OCI-LY7 (cell line): ENCODE measurements around the gene C1orf116. TPM values are rescaled to one million over a fixed set of nuclear protein-coding genes. Genes with fewer than 3 reads are reported as not detected.

ENCODE experiments used
- BruUV-seq: library from RNA; stranded (reverse); fragments of 400-500 nt; replicated peaks from 2 replicates; lab custom pipeline; 2021; lab: Mats Ljungman, UMichigan
- CTCF ChIA-PET: fragments of 300-600 bp; sonication (Branson Sonifier 250); formaldehyde crosslinking; loops from one replicate; lab custom pipeline; 2022; ENCODE audit warnings: antibody characterized with exemption; ENCODE audit not compliant: unreplicated experiment; lab: Charles Lee
- POLR2A ChIA-PET: fragments of 300-600 bp; sonication (Branson Sonifier 250); formaldehyde crosslinking; loops from one replicate; lab custom pipeline; 2022; ENCODE audit warnings: antibody characterized with exemption; lab: Charles Lee
- DNase-seq: peaks from one replicate; pipeline ENCODE4 v3.0.0-alpha.2; 2015; ENCODE audit warnings: low spot score
- H2AFZ ChIP-seq: fragments of 200-600 bp; sonication (generic), shearing (Covaris generic); 2 replicates; pipeline ENCODE4 v1.6.1; 2014; ENCODE audit warnings: mild to moderate bottlenecking, antibody characterized with exemption, low read length, moderate library complexity
- H3K27ac ChIP-seq: fragments of 200-600 bp; sonication (generic); 2 replicates; pipeline ENCODE4 v1.5.1; 2014; ENCODE audit warnings: mixed run types, low read depth, mild to moderate bottlenecking, moderate library complexity, low read length, inconsistent platforms; ENCODE audit not compliant: poor library complexity, severe bottlenecking
- H3K36me3 ChIP-seq: fragments of 200-600 bp; sonication (generic); 2 replicates; pipeline ENCODE4 v1.6.1; 2014; ENCODE audit warnings: mild to moderate bottlenecking, antibody characterized with exemption, low read length, moderate library complexity, mixed read lengths; ENCODE audit not compliant: insufficient read depth
- H3K4me1 ChIP-seq: fragments of 200-600 bp; sonication (generic); 2 replicates; pipeline ENCODE4 v1.5.1; 2014; ENCODE audit warnings: mild to moderate bottlenecking, low read length; ENCODE audit not compliant: insufficient read depth, poor library complexity, severe bottlenecking
- H3K4me2 ChIP-seq: fragments of 200-600 bp; sonication (generic); 2 replicates; pipeline ENCODE4 v1.6.1; 2014; ENCODE audit warnings: mild to moderate bottlenecking, low read length
- H3K4me3 ChIP-seq: fragments of 200-600 bp; sonication (generic); 2 replicates; pipeline ENCODE4 v1.5.1; 2014; ENCODE audit warnings: mild to moderate bottlenecking, low read depth, low read length; ENCODE audit not compliant: poor library complexity, severe bottlenecking
- H3K79me2 ChIP-seq: fragments of 200-600 bp; sonication (generic); 2 replicates; pipeline ENCODE4 v1.6.1; 2016; ENCODE audit warnings: low read depth, mild to moderate bottlenecking, low read length, moderate library complexity, mixed read lengths; ENCODE audit not compliant: insufficient read depth
- H3K9me2 ChIP-seq: fragments of 200-600 bp; sonication (generic); 2 replicates; pipeline ENCODE4 v1.6.1; 2016; ENCODE audit warnings: mild to moderate bottlenecking, low read length, mixed read lengths; ENCODE audit not compliant: insufficient read depth
- H3K9me3 ChIP-seq: fragments of 200-600 bp; sonication (generic); 2 replicates; pipeline ENCODE4 v1.6.1; 2014; ENCODE audit warnings: mild to moderate bottlenecking, mixed run types, low read length, mixed read lengths
- H4K20me1 ChIP-seq: fragments of 200-600 bp; sonication (generic); 2 replicates; pipeline ENCODE4 v1.6.1; 2014; ENCODE audit warnings: mild to moderate bottlenecking, antibody characterized with exemption, low read length, moderate library complexity, mixed read lengths; ENCODE audit not compliant: insufficient read depth
- CTCF ChIP-seq: fragments of 200-600 bp; sonication (generic); conservative IDR thresholded peaks from 2 replicates; pipeline ENCODE4 v1.5.1; 2014; ENCODE audit warnings: mild to moderate bottlenecking, antibody characterized with exemption, low read length, moderate library complexity, mixed read lengths
- EZH2phosphoT487 ChIP-seq: fragments of 200-600 bp; sonication (generic); IDR thresholded peaks from 2 replicates; pipeline ENCODE4 v1.6.1; 2018; ENCODE audit warnings: low read depth, borderline replicate concordance, mild to moderate bottlenecking, mixed run types, antibody characterized with exemption, low read length, moderate library complexity, mixed read lengths
- intact Hi-C: fragments of 100-400 bp; cut with micrococcal nuclease; formaldehyde crosslinking; loops from one replicate; pipeline ENCODE4 v1.10.0; 2022; ENCODE audit not compliant: unreplicated experiment
- total RNA-seq, 2 experiments: library from RNA; depleted of rRNA in 1 of 2; stranded (reverse); fragments of >200 nt in 1 of 2; shearing (Covaris generic) in 1 of 2; gene quantifications; 2 replicates each; pipeline ENCODE4 v1.2.3, GENCODE V29; 2014 to 2022

The C1orf116 gene
- total RNA-seq, 2 experiments from 2014 or later: not detected

DNA sequence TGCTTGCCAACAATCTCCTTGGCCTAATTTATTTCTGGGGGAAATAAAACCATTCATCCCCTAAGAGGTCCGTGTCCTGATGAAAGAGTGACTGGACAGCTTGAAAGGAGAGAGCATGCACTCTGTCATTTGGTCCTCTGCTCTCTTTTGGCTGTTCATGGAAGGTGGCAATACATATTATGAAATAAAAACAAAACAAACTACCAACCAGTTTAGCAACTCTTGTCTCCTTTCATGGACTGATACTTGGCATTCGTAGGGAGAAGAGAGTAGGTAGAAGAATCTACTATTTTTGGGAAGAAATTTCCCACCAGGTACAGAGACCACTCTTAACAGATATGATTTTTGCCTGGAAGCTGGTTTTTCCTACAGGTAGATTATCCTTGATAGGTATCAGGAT lies 746 bp upstream of the C1orf116 start:
- H3K9me2 ChIP-seq: no peaks in the 10 kb centered on the region
- H3K4me3 ChIP-seq: no peak overlapping the region
- H3K79me2 ChIP-seq: no peaks in the 10 kb centered on the region
- no peaks in the 10 kb centered on the region for H3K9me3 ChIP-seq
- no peak for DNase-seq
- H2AFZ ChIP-seq: no peak overlapping the region
- CTCF ChIA-PET: no interaction called here
- POLR2A ChIA-PET: interaction anchor here (0.9 to 1.0 kb wide), 2 partner anchors 27 to 66 kb away, joined by 3 to 5 read pairs; no protein-coding TSS in a partner anchor
- no peaks in the 10 kb centered on the region for H3K36me3 ChIP-seq
- no peaks in the 10 kb centered on the region for H3K4me1 ChIP-seq
- BruUV-seq: no TSS peak
- no peaks in the 10 kb centered on the region for H4K20me1 ChIP-seq
- H3K27ac ChIP-seq: no peak overlapping the region
- no peak overlapping the region for H3K4me2 ChIP-seq
- TF ChIP-seq EZH2phosphoT487: no peak
- TF ChIP-seq CTCF: no peak
- intact Hi-C loops: no loop called here

DNA sequence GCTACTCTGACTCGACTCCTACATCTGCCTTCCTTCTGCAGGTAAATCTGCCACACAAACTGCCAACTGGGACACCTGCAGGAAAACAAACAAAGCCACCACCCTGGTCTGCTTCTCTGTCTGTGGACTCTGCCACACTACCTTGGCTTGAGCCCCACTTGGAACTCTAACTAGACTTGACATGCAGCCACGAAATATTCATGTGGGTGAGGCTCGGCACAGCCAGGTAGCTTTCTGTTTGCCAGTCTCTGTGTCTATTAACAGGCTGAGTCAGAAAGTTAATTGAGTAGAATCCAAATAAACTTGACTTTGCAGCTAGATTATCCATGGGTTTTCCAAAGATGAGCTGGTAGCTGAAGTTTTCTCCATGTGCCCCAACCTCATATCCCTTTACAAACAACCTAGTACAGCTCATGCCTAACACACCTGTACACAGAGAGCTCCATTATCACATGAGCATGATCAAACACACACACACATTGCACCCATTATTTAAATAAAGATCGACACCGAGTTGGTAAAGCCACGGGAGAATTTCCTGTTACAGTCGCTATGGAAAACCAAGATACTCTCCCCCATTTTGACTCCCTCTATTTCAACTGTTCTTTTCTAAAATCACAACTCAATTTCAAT lies 808 bp downstream of the C1orf116 start:
- no peak overlapping the region for H3K4me2 ChIP-seq
- no peak for TF ChIP-seq CTCF
- no peak for TF ChIP-seq EZH2phosphoT487
- no peaks in the 10 kb centered on the region for H3K9me3 ChIP-seq
- no peaks in the 10 kb centered on the region for H3K79me2 ChIP-seq
- no TSS peak for BruUV-seq
- CTCF ChIA-PET: interaction anchor here (0.6 to 1.1 kb wide), 2 partner anchors 18 to 30 kb away, joined by 3 read pairs; no protein-coding TSS in a partner anchor
- H4K20me1 ChIP-seq: no peaks in the 10 kb centered on the region
- DNase-seq: no peak
- H3K36me3 ChIP-seq: no peaks in the 10 kb centered on the region
- intact Hi-C loops: no loop called here
- H3K9me2 ChIP-seq: no peaks in the 10 kb centered on the region
- H2AFZ ChIP-seq: no peak overlapping the region
- no peak overlapping the region for H3K27ac ChIP-seq
- POLR2A ChIA-PET: interaction anchor here (0.6 kb wide), 1 partner anchor 189 kb away, joined by 3 read pairs; no protein-coding TSS in a partner anchor
- H3K4me3 ChIP-seq: no peak overlapping the region
- H3K4me1 ChIP-seq: no peaks in the 10 kb centered on the region

GRCh38 chr1:207031016-207031415 lies 1.5 kb downstream of the C1orf116 start:
- H3K79me2 ChIP-seq: no peaks in the 10 kb centered on the region
- H3K9me2 ChIP-seq: no peaks in the 10 kb centered on the region
- POLR2A ChIA-PET: interaction anchor here (0.7 kb wide), 2 partner anchors 13 to 991 kb away, joined by 3 read pairs; no protein-coding TSS in a partner anchor
- H3K9me3 ChIP-seq: no peaks in the 10 kb centered on the region
- no TSS peak for BruUV-seq
- intact Hi-C loops: no loop called here
- H2AFZ ChIP-seq: no peak overlapping the region
- no peaks in the 10 kb centered on the region for H3K36me3 ChIP-seq
- H3K4me2 ChIP-seq: no peak overlapping the region
- H3K4me1 ChIP-seq: no peaks in the 10 kb centered on the region
- CTCF ChIA-PET: no interaction called here
- no peaks in the 10 kb centered on the region for H4K20me1 ChIP-seq
- H3K27ac ChIP-seq: no peak overlapping the region
- H3K4me3 ChIP-seq: no peak overlapping the region
- TF ChIP-seq EZH2phosphoT487 (no peak), CTCF (no peak)
- DNase-seq: no peak
